ENCODE data around the gene TDRD3.
A peak's percentile ranks its signal among the peaks of the same experiment; 100 is the strongest.

Gene TDRD3

DNA sequence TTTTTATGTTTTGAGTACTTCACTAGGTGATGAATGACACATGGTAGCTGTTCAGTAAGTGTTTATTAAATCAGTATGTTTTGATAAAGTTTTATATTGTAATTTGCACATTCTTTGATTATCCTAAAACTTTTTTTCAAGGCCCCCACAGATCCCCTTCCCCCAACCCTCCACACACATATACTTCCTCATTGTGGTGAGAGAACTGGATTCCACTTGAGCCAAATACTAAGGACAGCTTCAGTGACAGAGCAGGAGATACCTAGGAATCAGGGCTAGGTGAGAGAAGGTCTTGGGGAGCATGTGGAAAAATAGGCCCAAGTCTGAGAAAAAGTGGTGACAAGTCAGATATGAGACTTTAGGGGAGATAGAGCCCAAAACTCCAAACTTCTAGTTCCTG lies 174.6 kb downstream of the TDRD3 start:
- TF ChIP-seq, protein P1, sequence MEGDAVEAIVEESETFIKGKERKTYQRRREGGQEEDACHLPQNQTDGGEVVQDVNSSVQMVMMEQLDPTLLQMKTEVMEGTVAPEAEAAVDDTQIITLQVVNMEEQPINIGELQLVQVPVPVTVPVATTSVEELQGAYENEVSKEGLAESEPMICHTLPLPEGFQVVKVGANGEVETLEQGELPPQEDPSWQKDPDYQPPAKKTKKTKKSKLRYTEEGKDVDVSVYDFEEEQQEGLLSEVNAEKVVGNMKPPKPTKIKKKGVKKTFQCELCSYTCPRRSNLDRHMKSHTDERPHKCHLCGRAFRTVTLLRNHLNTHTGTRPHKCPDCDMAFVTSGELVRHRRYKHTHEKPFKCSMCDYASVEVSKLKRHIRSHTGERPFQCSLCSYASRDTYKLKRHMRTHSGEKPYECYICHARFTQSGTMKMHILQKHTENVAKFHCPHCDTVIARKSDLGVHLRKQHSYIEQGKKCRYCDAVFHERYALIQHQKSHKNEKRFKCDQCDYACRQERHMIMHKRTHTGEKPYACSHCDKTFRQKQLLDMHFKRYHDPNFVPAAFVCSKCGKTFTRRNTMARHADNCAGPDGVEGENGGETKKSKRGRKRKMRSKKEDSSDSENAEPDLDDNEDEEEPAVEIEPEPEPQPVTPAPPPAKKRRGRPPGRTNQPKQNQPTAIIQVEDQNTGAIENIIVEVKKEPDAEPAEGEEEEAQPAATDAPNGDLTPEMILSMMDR (IDR thresholded peaks at IDR 0.05; ENCODE audit: control insufficient read depth, extremely low read depth, insufficient read depth): no peak

GRCh38 chr13:60572003-60572798 lies 175.2 kb downstream of the TDRD3 start:
- H3K4me3 ChIP-seq (ENCODE audit: low read depth, low read length): no peak overlapping the region
- TF ChIP-seq, protein P1 (IDR thresholded peaks at IDR 0.05; ENCODE audit: control insufficient read depth, extremely low read depth, insufficient read depth): no peak
- peak; percentile 38 for DNase-seq (ENCODE audit: low read depth)

More for the DNA sequence above, 174.6 kb downstream of the TDRD3 start:
- H3K4me3 ChIP-seq (ENCODE audit: low read depth, low read length): no peak overlapping the region
- DNase-seq (ENCODE audit: low read depth): no peak

GRCh38 chr13:60572855-60573254 lies 175.8 kb downstream of the TDRD3 start:
- H3K4me3 ChIP-seq (ENCODE audit: low read depth, low read length): no peak overlapping the region
- TF ChIP-seq, protein P1 (IDR thresholded peaks at IDR 0.05; ENCODE audit: control insufficient read depth, extremely low read depth, insufficient read depth): no peak
- DNase-seq (ENCODE audit: low read depth): no peak

DNA sequence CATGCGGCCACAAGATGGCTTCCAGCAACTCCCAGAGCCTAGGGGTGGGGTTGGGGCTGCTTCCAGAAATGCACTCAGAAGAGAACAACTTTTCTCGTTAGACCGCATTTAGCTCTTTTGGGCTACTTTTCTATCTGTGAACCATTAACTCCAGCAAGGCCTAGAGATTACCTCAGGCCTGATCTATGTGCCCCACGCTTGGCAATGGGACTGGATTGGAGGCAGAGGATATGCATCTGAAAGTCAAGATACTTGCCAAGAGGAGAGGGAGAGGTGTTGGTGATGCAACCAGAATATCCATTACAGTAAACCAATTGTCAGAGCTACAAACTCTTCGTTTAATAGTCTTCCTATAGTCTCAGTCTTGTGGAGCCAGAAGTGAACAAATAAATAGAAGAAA lies 177.7 kb downstream of the TDRD3 start:
- no peak overlapping the region for H3K4me3 ChIP-seq (ENCODE audit: low read depth, low read length)
- TF ChIP-seq, protein P1 (IDR thresholded peaks at IDR 0.05; ENCODE audit: control insufficient read depth, extremely low read depth, insufficient read depth): no peak
- no peak for DNase-seq (ENCODE audit: low read depth)

DNA sequence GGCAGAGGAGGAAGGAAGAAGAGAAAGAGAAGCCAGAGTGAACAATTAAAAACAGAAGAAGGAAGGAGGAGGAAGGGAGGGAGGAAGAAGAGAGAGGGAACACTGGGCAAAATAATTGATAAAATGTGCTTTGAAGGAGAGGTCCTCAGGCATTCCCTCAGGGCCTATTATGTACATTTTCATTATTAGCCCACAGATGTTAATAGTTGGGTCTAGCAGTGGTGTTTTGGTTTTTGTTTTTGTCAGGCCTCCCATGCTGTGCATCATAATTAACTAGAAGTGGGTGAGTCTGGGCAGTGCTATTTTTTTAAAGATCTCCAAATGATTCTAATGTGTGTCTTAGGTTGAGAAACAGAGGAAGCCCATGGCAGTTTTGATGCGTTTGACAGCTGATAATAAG lies 178.1 kb downstream of the TDRD3 start:
- DNase-seq (ENCODE audit: low read depth): no peak
- H3K4me3 ChIP-seq (ENCODE audit: low read depth, low read length): no peak overlapping the region
- TF ChIP-seq, protein P1 (IDR thresholded peaks at IDR 0.05; ENCODE audit: control insufficient read depth, extremely low read depth, insufficient read depth): no peak

GRCh38 chr13:60577761-60578160 lies 180.7 kb downstream of the TDRD3 start:
- TF ChIP-seq, protein P1 (IDR thresholded peaks at IDR 0.05; ENCODE audit: control insufficient read depth, extremely low read depth, insufficient read depth): no peak
- peak; percentile 8 for DNase-seq (ENCODE audit: low read depth)
- no peak overlapping the region for H3K4me3 ChIP-seq (ENCODE audit: low read depth, low read length)

Data from LNCaP clone FGC (cell line).